Smooth muscle cell of the brain vasculature (primary cell): ENCODE data around the gene DRD2.

Experiments used
- DNase-seq: peaks from one replicate; pipeline ENCODE4 v3.0.0-alpha.2; 2012; ENCODE audit warnings: low read depth, low spot score

The DRD2 gene

GRCh38 chr11:113400631-113401230 lies 74.5 kb downstream of the DRD2 start:
- no peak for DNase-seq

GRCh38 chr11:113398669-113399430 lies 76.3 kb downstream of the DRD2 start:
- no peak for DNase-seq

DNA sequence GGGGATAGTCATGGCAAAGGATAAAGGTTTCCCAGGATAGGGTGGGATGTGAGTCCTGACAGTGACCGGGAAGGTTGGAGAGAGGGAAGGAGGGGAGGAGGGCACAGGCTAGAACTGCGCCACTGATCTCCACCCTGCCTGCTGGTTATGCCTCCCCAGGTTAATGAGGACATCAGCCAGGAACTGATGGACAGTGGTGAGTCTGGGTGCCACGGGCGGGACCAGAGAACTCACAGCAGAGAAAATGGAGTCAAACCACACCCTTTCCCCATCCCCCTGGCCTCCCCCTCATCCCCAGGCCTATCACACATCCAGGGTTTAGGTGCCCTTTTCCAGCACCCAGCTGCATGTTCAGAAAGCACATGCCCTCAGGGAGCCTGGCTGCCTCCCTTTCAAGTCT lies 77.4 kb downstream of the DRD2 start:
- no peak for DNase-seq

DNA sequence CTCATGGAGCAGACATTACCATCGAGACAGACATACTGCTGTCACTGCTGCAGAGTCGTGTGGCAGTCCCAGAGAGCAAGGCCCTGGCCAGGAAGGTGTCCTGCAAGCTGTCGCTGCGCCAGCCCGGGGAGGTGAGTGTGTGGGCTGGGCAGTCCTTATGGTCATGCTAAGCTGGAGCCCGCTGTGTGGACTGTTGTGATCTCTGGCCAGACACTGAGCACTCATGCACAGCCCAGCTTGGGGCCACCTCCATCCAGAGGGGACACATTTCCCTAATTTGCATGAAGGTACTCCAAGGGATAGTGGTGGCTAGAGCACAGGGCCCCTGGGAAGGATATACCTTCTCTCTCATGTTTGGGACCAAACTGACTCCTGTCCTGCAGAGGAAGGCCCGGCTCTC lies 78.0 kb downstream of the DRD2 start:
- no peak for DNase-seq

DNA sequence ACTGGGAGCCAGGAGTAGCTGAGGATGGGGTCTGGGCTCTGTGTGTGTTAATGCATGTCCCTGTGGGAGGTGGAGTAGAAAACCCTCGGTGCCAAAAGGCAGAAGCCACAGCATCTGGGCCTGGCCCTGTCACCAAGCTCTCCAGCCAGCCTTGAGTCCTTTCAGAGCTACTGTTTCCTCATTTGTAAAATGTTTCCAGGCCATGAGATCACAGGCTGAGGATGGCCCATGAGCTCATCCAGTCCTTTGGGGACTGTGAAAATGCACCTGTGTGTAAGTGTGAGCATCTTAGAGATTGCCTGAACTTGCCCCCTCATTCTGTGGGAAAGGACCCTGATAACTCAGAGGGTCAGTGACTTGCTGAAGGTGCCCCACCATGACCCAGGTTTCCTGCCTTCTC lies 78.5 kb downstream of the DRD2 start:
- DNase-seq, result no peak

DNA sequence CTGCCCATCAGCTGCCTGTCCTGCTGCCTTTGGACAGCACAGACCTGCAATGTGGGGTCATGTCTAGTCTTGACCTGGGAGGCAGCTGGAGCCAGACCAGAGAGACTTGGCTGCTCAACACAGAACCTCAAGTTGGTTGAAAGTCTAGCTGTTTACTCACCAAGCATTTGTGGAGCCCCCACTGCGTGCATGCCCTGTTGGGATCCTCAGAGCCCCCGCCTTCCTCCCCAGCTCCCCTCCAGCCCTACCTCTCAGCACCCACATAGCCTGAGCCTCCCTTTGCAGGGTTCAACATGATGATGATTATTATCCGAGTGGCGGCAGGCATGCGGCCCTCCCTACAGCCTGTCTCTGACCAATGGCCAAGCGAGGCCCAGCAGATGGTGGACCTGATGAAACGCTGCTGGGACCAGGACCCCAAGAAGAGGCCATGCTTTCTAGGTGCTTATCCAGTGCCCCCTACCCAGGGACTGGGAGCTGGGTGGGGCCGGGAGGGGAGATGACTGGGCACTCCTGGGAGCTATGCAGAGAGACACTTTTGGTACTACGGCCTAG lies 79.3 kb downstream of the DRD2 start:
- no peak for DNase-seq

- no peak for DNase-seq
Measured at GRCh38 chr11:113394919-113395318, 80.3 kb downstream of the DRD2 start.

DNA sequence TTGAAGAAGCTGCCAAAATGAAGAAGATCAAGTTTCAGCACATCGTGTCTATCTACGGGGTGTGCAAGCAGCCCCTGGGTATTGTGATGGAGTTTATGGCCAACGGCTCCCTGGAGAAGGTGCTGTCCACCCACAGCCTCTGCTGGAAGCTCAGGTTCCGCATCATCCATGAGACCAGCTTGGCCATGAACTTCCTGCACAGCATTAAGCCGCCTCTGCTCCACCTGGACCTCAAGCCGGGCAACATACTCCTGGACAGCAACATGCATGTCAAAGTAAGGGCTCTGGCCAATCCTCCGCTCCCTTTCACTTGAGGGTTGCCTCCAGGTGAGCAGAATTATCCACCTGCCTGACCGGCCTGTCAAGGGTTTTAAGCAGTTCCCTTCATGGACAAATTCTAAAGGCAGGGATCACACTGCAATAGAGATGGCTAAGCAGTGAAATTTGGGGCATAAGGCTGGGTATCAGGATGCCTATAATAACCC lies 81.7 kb downstream of the DRD2 start:
- no peak for DNase-seq

GRCh38 chr11:113392236-113392921 lies 82.8 kb downstream of the DRD2 start:
- DNase-seq, result no peak

DNA sequence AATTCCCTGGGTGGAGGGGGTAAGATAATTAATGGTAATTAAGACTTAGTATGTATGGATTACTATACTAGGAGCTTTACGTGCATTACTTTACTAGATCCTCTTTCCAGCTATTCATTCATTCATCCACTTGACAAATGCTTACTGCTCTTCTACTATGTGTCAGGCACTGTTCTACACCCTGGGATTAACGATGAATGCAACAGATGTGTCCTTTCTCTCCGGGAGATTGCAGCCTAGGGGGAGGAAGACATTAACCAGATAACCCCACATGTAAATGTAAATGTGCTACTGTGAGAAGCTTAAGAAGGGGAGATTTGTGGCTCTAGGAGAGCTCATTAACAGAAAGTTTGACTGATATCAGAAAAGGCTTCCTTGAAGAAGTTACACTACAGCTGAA lies 85.9 kb downstream of the DRD2 start:
- DNase-seq, result no peak

DNA sequence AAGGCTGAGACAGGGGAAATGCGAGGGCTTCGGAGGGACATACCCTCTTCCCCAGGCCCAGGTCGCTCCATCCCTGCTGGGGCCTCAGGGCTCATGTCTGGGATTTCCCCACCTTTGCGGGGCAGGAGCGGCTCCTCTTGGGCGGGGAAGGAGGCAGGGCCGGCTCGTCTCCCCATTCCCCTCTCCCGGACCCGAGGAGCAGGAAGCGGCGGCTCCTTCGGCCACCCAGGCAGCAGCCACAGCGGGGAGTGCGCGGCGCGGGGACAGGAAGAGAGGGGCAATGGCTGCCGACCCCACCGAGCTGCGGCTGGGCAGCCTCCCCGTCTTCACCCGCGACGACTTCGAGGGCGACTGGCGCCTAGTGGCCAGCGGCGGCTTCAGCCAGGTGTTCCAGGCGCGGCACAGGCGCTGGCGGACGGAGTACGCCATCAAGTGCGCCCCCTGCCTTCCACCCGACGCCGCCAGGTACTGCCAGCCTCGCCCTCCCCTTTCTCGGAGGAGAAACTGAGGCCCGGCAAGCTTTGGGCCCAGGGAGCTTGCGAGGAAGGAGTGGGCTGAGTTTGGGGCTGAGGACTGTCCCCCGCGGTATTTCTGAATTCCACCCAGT lies 87.5 kb downstream of the DRD2 start, which contains the start of gene ANKK1:
TSS of gene ANKK1 (plus strand) at position 175 of the 607 bp plus-strand sequence. CDS start at position 281, 106 bp downstream.
- DNase-seq, result no peak

- DNase-seq, result no peak
Measured at GRCh38 chr11:113386866-113387265, 88.3 kb downstream of the DRD2 start.

DNA sequence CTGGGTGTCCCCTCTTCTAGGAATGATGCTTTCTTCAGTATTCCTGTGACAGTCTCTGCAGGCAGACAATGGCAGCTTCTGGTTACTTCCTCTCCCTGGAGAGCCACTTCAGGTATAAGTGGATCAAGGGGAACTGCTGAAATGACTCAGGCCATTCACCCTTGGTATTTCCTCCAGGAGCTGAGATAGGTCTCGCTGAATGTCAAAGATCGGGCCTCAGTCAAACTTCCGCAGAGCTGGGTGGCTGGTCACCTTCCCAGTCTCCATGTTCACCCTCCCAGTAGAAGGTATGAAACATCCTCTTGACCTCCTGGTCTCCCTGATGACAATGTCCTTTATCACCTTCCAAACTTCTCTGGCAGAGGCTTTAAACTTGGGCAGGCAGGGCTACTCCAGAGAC lies 89.4 kb downstream of the DRD2 start:
- DNase-seq, result no peak

DNA sequence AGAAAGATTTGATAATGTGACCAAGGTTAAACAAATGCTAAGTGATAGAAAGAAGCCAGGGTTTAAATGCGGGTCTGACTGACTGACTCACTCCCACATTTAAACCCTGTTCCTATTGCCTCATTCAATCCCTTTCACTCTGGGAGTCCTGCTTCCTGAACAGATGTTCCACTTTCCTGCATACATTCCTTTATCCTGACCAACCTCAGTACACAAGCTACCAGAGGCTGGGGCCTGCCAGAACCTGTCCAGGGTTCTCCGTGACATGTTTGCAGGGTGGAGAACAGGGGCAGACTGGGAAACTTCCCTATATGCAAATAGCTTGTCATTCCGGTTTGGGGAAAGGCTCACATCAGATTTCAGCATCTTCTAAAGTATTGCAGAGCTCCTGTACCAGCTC lies 90.6 kb downstream of the DRD2 start:
- DNase-seq, result peak; percentile 13

- no peak for DNase-seq
Measured at GRCh38 chr11:113382121-113382520, 93.1 kb downstream of the DRD2 start.

- DNase-seq, result no peak
Measured at GRCh38 chr11:113378692-113379091, 96.5 kb downstream of the DRD2 start.

DNA sequence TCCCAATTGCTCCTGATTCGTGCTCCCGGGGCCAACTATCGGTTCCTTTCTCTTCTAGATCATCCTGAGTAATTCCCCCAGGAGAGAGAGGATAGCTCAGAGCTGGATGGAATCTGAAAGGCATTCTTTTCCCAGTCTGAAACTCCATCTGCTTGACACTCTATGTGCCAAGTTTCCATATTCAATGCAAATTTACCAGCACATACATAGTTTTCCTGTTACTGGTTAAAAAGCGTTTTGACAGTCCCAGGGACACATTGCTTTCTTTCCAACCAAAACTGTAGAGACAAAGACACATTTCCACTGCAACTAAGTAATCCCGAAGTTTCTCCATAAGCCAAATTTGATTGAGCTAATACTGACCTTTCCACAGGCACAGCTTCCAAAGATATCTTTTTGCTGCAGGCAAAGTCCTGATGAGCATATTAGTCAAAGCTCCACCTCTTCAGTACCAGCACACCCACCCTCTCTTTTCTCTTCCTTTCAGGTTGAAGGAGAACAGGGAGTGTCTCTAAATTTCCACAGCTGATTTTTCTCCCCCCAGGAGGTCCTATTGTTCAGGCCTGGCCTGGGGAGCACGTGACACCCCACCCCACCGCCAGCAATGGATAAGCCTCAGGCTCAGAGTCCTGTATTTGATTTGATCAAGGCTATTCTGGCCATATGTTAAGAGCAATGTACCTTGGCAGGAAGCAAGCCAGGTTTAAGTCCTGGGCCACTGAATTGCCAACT lies 97.4 kb downstream of the DRD2 start:
- DNase-seq, result no peak

GRCh38 chr11:113376156-113376555 lies 99.0 kb downstream of the DRD2 start:
- no peak for DNase-seq

DNA sequence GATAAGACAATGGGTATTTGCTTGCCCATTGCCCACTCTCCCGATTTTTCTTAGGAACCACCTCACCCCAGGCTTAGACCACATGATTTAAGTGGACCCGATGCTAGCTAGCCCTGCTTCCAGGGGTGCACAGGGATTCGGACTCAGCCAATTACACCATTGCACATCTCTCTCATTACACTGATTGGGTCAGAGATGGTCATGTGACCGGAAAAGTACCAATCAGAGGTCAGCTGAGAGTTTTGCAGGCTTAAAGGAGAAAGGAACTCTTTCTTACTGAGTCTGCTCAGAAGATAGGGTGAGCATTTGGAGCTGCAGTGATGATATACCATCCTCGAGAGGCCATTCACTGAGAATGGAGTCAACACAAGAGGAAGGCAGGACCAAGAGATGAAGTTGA lies 99.8 kb downstream of the DRD2 start:
- DNase-seq, result no peak

GRCh38 chr11:113373981-113374560 lies 101.1 kb downstream of the DRD2 start:
- DNase-seq, result no peak

DNA sequence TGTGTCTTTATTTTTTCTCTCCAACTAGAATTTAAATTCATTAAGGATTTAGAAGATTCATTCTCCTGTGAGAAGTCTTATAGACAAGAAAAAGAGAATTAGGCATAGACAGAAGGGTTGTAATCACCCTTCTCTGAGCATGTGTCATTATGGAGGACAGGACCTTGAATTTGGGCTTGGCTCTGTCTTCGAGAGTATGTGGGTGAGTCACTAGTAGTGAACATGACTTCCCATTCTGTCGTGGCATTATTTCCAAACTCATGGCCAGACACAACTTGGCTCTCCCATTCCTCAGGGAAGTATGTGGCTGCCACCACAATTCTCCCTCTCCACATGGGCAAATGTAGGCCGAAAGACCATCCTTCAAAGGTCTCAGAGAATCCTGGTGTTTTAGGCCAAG lies 101.9 kb downstream of the DRD2 start:
- DNase-seq, result no peak
